HuH-7 (cell line): Measurements from ENCODE around the gene FKRP.

ENCODE experiments used
- DNase-seq: peaks from one replicate; pipeline ENCODE4 v3.0.0; 2011; ENCODE audit warnings: low spot score

Gene FKRP

DNA sequence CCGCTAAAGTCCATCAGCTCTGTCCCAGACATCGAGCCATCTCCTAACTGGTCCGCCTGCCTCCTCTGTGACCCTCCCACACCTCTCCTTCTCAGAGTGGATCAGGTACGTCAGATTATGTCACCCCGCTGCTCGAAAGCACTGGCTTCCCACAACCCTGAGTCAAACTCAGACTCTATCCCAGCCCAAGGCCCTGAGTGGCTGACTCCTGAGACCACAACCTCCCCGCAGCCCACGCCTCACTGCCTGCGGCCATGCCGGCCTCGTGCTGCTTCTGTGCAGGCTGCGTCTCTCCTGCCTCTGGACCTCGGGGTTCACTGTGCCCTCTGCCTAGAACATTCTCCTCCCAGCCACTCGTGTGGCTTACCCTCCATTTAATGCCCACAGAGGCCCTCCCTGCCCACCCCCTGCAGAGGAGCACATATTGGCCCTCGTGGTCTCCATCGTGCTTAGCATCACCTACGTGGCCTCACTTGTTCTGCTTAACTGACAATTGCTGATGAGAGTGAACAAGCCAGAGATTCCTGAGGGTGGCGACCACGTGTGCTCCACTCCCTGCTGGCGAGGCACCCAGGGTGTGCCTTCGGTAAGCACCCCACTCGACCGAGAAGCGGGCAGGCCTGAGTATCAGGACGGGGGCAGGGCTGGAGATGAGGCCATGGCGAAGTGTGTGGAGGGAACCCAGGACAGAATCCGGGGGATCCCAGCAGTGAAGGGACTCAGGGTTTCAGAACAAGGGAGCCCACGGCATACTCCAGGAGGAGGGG lies 13.5 kb upstream of the FKRP start:
- DNase-seq, result no peak

DNA sequence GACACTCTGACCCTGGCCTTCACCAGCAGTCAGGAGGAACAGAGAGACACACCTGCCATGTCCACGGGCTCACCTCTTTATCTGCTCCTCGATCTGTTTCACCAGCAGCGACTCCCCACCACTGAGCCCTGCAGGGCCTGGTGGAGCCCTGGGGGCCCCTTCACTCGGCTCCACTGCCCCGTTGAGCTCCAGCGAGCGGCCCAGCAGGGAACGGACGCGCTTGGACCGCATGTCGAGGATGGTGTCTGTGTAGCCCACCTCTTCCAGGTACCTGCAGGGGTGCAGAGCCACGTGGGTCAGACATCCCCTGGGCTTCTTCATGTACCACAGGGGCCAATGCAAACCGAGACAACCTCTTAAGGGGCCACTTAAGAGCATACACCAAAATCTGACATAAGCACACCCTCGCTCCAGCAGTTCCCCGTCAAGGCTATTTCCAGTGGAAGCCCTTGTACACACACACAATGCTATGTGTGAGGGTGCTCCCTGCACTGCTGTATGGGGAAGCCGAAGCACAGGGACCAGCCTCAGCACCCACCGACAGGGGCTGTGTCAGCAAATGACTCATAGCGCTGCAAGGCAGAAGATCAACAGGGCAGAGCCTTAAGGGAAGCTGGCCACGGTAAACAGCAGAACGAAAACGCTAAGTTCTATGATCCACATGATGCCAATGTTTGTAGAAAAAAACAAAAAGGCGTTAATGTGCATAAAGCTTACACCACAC lies 12.7 kb upstream of the FKRP start:
- no peak for DNase-seq

DNA sequence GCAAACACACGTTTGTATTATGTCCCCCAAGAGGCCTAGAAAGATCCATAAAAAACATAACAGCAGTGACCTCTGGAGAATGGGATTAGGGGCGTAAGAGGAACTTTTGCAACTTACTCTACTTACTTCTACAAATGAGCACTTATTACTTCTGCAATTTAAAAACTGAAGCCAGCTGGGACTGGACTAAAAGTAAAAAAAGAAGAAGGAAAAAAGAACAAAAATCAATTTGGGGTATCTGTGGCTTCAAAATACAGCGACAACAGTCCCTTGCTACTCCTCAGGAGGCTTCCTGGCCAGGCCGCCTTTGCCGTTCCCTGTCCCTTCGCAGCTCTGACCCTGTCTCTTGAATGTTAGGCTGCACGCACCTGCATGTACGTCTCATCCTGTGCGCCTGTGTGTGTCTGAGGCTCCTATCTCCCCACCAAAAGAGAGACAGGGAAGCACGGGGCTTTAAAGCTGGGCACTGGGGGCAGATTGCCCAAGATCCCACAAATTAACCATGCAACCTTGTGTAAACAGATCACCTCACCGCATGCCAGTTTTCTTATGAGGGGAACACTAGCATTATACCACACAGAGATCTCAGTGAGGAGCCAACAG lies 12.1 kb upstream of the FKRP start:
- DNase-seq, result no peak

DNA sequence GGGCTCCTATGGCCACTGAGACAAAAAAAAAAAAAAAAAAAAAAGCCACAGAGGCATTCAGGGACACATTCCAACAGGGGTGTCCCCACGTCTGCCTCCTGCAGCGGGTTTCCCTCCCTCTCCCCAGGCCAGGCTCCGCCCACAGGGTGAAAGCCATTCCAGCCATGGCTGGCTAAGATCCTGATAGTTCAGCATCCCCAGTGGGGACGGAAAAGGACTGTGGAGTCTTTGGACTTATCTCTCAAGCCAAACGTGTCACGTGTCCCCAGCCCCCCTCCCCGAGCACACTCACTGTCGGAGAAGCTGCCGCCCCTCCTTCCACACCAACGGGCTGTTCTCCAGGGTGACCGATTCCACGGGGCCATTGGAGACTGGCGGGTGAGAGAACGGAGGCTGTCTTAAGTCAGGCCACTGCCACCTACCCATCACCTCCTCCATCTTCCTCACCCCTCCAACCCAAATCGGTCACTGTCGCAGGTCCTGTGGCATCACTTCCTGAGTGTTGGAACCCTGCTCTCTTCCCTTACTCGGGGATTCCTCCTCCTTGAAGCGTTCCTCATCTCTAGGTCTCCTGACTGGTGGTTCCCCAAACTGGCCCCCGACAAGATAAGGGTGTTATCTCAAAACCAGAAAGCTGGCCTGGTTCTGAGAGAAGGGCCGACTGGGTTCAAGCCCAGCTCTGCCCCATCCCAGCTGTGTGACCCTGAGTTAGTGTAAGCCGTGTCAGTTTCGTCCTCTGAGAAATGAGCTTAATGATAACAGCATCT lies 9.1 kb upstream of the FKRP start:
- no peak for DNase-seq

DNA sequence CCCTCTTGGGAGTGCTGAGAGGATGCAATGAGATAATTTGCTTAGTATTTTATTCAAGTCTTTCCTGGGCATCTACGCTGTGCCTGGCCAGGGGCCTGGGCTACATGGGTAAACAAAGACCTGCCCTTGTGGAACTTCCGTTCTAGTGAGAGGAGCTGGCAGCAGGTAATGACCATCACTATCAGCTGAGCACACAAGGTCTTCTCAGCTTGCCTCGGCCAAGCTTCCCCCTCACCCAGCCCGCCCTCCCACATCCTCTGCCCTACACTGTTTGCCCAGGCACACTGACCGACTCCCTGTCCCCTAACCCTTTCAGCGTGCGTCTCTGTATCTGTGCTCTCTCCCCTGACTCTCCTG lies 8.6 kb upstream of the FKRP start:
- DNase-seq, result no peak

DNA sequence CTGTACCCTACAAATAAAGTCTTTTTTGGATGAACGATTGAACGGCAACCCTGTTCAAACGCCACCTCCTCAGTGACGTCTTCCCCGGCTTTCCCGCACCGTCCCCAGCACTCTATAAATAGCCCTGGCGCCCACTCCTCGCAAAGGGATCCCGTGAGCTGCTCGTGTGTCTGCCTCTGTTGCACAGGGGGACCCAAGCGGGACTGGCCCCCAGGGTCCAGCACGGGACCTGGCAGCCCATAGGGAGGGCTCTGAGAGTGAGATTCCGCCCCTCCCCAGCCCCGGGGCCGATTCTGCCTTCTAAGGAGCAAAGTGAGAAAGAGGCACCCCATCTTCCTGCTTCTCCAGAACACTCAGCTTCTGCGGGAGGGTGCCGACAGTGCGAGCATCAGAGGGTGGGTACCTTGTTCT lies 8.1 kb upstream of the FKRP start:
- DNase-seq, result no peak

DNA sequence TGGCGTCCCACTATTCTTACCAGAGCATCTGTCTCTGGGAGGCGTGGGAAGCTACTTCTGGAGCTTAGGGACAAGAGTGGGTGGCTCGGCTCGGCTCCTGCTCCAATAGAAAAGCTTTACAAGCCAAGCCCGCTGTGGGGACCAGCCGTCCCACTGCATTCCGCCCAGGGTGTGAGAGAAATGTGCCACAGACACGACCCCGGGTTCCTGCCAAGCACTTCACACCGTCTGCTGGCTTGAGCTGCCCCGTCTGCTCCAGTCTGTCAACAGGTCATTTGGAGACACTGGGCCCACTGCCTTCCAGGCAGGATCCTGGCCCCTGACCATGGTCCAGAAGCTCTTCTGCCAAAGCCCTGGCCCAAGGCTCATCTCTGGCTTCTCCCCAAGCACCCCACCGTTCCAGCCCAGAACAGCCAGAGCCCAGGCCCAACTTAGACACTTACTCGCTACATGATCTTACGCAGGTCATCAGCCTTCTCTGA lies 6.5 kb upstream of the FKRP start:
- no peak for DNase-seq

DNA sequence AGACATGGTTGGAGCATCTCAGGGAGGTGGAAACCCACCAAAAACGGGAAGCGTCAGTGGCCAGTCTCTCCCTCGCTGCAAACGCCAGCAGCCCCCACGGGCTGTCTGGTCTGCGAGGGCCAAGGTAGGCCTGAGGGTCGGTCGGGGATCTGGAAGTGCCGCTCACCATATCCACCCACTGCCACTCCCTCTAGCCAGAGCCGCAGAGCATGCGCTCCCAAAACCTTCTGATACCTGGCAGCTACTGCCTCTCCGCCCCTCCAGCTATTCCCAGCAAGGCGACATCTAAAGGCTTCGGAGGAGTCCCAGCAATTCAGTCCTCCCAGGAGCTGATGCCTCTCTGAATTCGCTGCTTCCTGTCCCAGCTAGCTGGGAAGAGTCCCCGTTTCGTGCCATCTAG lies 4.4 kb upstream of the FKRP start:
- DNase-seq, result no peak

DNA sequence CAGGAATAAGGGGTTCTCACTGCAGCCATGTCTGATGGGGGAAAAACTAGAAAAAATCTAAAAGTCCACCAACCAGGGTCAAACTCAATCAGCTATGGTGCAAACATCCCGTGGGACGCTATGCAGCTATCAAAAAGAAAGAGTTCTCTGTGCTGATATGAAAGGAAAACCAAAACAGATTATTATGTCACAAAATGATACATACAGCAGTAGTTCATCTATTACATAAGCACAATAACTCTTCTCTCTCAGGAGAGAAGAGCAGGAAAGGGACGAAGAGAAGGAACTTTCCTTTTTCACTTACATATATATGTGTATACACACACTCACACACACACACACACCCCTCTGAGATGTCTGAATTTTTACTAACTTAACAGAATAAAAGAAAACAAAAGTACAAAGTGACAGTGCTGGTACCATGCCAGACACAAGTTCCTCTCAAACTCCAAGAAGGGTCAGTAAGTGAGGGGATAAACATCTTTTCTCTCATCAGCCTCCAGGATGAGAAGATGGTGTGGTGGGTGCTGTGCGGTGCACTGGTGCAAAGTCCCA lies 2.9 kb upstream of the FKRP start:
- DNase-seq, result no peak

DNA sequence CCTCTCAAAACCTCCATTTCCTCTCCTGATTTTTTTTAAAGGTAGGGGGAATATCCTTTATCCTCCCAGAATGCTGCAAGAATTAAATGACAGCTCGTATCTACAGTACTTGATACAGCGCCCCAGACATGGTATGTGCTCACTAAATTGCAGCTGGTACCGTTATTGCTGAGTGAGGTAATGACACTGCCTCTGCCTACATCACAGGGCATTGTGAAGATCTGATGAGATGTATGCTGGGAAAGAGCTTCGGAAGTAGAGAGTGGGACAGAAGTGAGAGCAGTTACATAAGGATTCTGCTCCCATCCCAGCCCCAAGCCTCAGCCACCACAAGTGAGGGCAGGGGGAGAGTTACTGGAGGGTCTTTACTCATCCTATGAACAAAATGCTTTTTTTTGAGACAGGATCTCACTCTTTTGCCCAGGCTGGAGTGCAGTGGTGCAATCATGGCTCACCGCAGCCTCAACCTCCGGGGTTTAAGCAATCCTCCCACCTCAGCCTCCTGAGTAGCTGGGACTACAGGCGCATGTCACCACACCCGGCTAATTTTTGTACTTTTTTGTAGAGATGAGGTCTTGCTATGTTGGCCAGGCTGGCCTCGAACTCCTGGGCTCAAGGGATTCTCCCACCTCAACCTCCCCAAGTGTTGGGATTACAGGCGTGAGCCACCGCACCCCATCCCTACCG lies 1.7 kb upstream of the FKRP start:
- DNase-seq, result no peak

DNA sequence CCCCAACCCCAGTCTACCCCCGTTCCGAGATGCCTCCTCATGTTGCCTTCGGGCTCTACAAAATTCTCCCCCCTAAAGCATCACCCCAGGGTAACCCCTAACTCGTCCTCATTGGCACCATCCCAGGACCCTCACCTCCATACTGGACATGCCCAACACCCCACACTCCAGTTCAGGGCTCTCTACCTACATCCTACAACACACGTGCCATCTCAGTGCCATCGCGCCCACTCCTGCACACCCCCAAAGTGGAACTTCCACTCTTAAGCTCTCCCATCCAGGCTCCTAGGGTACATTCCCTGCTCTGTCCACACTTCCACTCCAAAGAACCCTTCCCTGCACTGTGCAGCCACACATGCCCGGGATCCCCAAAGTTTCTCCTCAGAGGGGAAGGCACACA lies 827 bp upstream of the FKRP start:
- DNase-seq, result no peak

DNA sequence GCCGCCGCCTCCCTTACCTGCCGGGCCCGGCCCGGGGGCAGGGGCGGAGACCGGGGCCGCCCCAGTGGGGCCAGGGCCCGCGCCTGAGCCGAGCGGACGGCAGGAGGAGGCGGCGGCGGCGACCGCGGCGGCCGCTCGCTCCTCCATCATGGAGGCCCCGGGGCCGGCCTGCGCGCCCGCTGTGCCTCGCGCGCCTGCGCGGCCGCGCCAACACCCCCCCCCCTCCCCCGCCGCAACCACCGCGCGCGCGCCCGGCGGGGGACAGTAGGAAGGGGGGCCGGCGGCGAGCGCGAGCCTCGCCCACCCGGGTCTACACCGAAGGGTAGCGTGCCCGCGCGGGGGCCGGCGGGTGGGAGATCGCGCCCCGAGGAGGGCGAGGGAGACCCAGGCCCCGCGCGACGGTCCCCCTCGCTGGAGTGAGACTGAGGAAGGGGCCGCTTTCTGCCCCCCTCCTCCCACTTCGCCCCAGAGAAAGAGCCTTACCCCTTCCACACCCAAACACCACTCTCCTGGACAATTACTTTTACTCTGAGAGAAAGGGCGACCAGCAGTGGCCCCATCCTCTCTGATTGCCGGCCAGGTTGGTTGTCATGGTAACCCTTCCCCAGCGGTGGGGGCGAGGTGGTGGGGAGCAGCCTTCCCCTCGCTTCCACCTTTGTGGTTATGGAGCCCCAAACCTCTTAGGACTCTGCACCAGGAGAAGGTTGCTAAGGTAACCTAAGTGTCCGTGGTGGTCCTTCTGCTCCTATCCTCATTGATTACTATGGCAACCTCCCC lies 612 bp downstream of the FKRP start, which contains the start of gene STRN4:
Gene STRN4 (minus strand): TSS at position 170 of the 777 bp plus-strand sequence. CDS start 20 bp downstream, at position 150.
- peak; percentile 92 for DNase-seq

DNA sequence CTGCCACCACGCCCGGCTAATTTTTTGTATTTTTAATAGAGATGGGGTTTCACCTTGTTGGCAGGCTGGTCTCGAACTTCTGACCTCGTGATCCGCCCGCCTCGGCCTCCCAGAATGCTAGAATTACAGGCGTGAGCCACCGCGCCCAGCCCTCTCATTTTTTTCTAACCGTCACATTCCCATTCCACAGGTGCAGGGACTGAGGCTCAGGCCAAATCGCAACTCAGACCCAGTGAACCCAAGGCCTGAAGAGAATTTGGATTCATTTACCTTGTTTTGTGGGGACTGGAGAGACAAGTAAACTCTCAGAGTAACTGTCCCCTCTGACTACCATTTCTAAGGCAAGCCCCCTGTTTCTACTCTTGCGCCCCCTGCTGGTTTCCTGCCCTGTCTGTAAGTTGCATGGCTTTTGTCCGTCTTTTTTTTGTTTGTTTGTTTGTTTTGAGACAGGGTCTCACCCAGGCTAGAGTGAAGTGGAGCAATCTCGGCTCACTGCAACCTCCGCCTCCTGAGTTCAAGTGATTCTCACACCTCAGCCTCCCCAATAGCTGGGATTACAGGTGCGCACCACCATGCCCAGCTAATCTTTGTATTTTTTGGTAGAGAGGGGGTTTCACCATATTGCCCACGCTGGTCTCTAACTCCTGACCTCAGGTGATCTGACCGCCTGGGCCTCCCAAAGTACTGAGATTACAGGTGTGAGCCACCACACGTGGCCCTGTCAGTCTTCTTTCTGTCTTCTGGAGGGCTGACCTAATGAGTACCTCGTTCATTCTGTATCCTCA lies 2.7 kb downstream of the FKRP start:
- peak; percentile 70 for DNase-seq

DNA sequence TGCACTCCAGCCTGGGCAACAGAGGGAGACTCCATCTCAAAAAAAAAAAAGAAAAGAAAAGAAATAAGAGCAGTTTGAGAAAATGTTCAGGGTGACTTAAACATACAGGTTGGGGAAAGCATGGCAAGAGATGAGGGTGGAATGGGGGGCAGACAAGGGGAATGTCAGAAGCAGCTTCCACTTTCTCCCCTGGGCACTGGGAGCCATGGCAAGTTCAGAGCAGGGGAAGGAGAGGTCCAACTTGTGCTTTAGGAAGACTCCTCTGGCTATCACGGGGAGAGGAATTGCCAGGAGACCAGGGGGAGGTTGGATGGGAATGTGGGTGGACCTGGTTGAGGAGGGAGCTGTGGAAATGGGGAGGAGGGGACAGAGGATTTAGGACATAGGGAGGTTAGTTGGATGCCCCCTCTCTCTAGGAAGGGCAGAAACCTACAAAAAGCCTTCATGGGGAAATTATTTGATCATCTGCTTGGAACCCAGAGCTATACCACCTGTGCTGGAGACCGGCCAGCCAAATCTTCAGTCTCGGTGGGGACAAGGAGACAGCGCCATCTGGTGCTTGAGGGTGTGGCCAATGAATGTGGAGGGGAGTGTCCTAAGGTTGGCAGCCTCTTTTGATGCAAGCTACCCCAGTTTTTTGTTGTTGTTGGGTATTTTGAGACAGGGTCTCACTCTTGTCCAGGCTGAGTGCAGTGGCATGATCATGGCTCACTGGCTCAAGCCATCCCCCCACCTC lies 7.7 kb downstream of the FKRP start:
- DNase-seq, result peak; percentile 74

DNA sequence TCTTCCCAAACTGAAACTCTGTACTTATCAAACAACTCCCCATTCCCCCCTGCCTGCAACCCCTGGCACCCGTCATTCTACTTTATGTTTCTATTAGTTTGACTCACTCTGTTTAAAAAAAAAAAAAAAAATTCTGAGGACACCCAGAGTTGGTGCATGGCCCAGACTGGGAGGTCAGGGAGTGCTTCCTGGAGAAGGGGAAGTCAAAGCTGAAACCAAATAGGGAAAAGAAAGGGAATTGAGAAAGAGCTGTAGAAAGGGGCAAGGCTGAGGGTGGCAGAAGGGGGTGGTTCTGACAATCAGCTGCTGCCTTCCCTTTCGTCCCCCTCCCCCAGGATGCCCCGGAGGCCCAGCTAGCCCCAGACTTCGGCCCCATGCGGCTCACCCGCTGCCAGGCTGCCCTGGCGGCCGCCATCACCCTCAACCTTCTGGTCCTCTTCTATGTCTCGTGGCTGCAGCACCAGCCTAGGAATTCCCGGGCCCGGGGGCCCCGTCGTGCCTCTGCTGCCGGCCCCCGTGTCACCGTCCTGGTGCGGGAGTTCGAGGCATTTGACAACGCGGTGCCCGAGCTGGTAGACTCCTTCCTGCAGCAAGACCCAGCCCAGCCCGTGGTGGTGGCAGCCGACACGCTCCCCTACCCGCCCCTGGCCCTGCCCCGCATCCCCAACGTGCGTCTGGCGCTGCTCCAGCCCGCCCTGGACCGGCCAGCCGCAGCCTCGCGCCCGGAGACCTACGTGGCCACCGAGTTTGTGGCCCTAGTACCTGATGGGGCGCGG lies 9.4 kb downstream of the FKRP start:
- no peak for DNase-seq

DNA sequence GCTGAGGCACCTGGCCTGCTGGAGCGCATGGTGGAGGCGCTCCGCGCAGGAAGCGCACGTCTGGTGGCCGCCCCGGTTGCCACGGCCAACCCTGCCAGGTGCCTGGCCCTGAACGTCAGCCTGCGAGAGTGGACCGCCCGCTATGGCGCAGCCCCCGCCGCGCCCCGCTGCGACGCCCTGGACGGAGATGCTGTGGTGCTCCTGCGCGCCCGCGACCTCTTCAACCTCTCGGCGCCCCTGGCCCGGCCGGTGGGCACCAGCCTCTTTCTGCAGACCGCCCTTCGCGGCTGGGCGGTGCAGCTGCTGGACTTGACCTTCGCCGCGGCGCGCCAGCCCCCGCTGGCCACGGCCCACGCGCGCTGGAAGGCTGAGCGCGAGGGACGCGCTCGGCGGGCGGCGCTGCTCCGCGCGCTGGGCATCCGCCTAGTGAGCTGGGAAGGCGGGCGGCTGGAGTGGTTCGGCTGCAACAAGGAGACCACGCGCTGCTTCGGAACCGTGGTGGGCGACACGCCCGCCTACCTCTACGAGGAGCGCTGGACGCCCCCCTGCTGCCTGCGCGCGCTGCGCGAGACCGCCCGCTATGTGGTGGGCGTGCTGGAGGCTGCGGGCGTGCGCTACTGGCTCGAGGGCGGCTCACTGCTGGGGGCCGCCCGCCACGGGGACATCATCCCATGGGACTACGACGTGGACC lies 10.1 kb downstream of the FKRP start:
- no peak for DNase-seq

DNA sequence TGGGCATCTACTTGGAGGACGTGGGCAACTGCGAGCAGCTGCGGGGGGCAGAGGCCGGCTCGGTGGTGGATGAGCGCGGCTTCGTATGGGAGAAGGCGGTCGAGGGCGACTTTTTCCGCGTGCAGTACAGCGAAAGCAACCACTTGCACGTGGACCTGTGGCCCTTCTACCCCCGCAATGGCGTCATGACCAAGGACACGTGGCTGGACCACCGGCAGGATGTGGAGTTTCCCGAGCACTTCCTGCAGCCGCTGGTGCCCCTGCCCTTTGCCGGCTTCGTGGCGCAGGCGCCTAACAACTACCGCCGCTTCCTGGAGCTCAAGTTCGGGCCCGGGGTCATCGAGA lies 10.7 kb downstream of the FKRP start:
- no peak for DNase-seq

DNA sequence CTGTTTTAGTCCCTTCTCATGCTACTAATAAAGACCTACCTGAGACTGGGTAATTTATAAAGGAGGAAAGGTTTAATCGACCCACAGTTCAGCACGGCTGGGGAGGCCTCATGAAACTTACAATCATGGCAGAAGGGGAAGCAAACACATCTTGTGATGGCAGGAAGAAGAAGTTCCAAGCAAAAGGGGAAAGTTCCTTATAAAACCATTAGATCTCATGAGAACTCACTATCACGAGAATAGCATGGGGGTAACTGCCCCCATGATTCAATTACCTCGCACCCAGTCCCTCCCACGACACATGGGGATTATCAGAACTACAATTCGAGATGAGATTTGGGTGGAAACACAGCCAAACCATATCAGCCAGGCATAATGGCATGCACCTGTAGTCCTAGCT lies 13.3 kb downstream of the FKRP start:
- no peak for DNase-seq
